Stimulated activated naive CD4-positive, alpha-beta T cell (primary cell): ENCODE measurements around the gene ROR2.

Experiments
- DNase-seq, 6 experiments: peaks; one replicate each; lab custom pipeline; 2025; lab: John Stamatoyannopoulos, UW

ROR2 gene

DNA sequence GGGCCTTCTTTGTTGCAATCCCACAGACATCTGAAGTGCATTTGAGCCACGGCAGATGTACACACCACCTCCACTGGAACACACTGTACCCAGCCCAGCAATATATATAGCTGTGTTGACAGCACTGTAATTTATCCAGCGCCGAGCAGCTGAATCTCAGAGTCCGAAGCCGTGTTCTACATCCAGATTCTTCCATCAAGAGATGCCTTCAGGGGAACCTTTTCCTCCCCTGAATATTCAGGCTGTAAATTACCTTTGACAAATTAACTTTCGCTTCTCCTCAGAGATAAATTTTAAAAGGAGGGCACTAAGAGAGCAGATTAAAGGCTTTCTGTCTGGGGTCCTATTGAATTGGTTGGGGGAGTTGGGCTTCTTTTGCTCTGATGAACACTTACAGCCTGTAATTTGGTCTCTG lies 76.4 kb downstream of the ROR2 start:
- DNase-seq = no peak

DNA sequence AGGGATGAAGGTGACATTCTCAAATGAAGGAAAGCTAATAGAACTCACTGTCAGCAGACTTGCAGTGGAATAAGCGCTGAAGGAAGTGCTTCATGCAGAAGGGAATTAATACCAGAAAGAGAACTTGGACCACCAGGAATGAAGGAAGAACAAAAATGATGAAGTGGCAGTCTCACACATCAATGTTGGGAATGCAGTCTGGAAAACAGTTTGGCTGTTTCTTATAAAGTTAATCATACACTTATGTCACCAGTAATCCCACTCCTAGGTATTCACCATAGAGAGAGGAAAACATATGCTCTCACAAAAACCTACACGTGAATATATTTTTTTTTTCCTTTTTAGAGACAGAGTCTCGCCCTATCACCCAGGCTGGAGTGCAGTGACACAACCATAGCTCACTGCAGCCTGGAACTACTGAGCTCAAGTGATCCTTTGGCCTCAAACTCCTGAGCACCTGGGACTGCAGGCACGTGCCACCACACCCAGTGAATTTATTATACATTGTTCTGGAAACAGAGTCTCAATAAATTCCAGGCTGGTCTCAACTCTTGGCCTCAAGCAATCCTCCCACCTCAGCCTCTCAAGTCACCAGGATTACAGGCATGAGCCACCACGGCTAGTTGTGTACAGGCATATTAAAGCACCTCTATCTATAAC lies 81.2 kb downstream of the ROR2 start:
- no peak for DNase-seq

DNA sequence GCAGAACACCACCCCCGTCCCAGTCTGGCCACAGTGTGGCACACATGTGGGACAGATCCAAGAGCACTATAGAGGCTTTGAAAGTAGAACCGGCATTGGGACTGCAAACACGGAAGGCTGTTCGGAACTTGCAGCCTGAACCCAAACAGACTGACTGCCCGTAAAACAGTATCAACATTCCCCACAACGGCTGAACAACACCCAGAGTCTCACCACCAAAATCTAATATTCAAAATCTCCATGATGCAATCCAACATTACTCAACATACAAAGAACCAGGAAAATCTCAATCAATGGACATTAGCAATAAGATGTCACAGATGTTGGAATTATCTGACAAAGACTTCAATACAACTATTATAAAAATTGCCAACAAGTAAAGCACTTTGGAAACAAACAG lies 82.3 kb downstream of the ROR2 start:
- DNase-seq = no peak

DNA sequence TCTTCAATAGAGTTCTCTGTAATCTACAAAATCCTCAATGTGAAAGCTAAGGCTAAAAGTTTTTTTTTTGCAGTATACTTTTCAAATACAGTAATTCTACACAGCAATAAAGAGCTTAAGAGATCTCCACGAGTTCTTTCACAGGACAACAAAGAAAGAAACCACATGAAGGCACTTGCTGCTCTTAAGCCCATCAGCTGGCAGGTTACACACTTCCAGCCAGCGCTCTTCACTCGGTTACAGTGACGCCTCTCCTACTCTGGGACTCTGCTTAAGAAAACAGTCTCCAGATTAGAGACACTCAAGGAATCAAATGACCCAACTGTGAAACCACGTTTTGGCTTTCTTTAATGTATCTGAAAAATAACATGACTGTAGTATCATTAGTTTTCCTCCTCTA lies 85.0 kb downstream of the ROR2 start:
- no peak for DNase-seq

DNA sequence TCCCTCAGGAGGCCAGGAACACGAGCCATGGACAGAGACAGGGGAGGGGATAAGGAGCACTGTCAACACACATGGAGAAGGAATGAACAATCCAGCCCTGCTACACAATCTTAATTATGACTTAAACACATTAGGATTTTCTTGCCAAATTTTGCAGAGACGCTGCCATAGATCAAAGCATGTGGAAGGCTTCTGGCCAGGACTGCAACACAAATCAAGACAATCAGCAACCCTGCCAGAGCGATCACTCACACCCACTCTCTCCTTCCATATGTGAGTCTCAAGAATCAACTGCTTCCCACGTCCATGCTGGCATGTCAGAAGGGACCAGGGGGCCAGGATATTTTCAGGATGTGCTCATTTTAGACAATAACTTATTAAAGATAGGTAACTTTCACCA lies 85.6 kb downstream of the ROR2 start:
- no peak for DNase-seq

DNA sequence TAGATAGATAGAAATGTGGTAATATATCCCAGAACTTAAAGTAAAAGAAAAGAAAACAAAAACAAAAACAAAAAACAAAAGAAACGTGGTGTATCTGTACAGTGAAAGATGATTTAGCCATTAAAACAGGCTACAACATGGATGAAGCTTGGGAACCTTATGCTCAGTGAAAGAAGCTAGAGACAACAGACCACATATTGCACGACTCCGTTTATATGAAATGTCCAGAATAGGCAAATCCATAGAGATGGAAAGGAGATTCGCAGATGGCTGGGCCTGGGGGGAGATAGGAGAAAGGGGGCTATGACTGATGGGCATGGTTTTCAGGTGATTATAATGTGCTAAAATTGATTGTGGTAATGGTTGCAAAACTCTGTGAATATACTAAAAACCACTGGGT lies 86.6 kb downstream of the ROR2 start:
- DNase-seq = no peak

DNA sequence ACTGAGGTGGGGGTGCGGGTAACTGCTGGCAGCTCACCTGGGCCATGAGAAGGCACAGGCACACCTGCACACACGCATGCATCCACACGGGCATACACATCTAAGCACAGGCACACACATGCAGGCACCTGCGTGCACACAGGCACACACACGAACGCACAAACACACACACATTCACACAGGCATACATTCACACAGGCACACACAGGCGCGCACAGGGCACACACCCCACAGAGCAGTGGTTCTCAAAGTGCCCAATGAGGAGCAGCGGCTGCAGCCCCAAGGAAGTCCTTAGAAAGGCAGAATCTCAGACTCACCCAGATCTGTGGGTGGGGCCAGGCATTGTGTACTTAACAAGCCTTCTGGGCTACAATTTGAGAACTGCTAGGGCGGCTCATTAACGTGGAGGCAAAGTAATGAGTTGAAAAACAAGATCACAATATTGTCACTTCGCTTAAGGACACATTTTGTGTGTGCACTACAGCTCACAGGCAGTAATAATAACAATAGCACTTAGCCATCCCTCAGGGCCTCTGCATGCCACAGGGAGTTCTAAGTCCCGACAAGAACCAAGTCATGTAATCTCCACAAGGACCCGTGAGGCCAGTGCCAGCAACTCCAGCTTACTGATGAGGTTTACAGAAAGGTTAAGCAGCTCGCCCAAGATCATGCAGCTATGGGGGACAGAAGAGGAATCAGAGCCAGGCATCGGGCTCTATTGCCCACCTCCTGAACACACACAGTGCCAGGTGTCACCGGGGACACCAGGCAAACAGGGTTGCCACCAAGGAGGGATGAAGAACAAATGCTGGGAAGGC lies 91.6 kb downstream of the ROR2 start:
- DNase-seq = no peak

DNA sequence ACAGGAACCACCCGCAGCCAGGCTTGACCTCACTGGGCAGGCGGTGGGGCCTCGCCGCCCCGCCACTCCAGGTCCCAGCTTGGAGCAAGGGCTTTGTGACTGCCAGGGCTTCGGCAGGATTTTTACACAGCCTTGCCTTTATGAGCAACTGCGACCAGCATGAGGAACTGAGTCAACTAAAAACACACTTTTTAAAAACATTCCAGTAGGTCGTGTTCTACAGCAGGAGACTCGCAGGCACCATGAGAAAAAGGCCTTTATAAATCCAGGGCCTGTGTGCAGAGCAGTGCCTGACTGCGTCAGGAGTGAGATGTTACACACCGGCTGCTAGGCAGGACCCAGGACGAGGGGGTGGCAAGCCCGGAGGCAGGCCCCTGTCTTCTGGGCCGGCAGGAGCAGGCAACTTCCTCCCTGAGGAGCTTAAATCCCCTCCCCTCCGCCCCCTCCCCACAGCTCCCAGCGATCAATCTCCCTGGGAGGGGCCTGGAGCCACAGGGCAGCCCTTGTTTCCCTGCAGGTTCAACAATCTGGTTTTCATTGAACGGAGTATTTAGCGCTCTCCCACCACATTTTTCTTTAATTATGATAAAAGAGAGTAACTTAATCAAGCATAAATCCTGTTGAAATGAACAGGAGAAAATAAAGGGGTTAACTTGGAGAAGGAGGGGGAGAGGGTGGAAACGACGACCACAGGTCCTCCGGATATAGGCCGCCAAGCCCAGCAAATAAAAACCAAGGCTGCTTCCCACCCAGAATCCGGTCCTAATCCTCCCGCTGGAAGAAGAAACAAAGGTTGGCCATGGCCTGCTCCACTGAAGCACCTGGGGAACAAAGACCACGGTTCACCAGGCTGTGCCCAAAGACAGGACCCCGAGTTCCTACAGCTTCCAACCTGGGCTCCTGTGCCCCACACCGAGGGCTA lies 92.5 kb downstream of the ROR2 start:
- DNase-seq = no peak

DNA sequence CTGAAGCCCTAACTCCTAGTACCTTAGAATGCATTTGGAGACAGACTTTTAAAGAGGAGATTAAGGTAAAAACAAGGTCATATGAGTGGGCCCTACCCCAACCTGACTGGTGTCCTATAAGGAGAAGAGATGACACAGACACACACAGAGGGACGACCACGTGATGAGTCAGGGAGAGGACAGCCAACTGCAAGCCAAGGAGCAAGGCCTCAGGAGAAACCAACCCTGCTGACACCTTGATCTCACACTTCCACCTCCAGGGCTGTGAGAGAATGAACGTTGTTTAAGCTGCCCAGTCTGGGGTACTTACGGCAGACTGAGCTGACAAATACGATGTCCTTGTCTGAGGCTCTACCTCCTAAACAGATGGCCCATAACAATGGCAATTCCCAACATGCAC lies 93.6 kb downstream of the ROR2 start:
- no peak for DNase-seq

DNA sequence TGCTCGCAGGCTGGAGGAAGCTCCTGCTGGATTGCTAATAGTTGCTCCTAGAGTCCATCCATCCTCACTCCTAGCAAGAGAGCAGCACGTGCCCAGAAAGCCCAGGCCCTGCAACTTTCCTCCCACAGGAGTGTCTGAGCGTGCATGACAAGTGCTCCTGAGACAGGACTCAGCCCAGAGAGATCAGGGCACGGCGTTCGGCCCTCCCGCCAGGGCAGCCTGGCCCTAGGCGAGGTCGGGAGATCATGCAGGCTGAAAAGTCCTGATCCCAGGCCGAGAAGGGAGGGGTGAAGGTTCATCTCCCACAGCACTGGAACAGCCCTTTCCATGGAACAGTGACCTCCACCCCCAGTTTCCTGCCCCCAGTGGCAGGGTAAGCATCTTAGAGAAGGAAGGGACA lies 94.8 kb downstream of the ROR2 start:
- DNase-seq = no peak

DNA sequence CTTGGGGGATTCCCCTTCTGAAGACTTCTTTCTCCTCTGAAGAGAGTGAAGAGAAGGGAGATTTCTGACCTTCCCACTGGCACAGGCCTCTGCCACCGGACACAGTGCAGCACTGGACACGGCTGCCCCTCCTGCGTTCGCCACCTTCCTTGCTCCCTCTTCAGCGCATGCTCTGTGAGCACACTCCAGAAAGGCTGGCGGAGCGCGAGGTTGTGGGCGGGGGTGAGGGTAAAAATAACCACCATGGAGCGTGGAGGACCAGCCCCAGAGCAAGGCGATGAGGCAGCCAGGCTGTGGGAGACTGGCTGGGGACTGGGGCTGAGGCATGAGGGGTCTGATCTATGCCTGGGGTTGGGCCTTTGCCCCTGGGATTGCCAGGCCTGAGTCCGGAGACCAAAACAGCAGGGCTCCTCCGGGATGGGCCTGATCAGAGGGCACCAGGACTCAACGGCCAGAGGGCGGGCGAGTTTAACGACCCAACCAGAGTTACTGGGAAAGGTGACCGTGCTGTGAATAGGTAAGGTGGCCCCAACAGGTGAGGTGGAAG lies 97.2 kb downstream of the ROR2 start:
- no peak for DNase-seq

DNA sequence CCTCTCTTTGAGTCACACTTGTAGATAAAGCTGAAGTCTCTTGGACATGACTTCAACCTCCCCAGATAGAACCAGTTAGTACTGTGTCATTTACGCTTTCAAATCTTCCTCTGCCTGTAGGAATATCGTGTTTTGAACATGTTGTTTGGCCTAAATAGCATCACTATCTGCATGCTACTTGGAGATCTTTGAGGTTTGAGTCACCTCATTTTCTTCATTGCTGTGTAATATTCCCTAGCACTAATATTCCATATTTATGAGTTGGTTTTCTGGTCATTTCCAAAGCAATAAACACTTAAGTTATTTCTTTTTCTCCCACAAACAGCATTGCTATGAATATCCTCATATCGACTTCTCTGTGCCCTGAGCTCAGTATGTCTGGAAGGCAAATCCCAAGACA lies 100.3 kb downstream of the ROR2 start:
- DNase-seq = no peak

DNA sequence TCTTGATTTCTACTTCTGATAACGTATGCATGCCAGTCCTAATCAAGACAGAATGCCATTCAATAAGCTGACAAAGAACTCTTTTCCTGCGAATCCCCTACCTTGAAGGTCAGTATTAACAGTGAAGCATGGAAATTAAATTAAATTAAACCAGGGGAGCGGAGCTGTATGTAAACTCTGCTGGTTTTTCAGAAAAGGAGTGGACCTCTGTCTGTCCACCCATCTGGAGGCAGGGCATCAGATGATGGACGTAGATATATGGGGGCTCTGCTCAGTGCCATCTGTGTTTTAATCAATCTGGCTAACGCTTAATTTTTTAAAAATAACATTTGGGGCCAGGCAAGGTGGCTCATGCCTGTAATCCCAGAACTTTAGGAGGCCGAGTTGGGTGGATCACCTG lies 101.9 kb downstream of the ROR2 start:
- DNase-seq = no peak

DNA sequence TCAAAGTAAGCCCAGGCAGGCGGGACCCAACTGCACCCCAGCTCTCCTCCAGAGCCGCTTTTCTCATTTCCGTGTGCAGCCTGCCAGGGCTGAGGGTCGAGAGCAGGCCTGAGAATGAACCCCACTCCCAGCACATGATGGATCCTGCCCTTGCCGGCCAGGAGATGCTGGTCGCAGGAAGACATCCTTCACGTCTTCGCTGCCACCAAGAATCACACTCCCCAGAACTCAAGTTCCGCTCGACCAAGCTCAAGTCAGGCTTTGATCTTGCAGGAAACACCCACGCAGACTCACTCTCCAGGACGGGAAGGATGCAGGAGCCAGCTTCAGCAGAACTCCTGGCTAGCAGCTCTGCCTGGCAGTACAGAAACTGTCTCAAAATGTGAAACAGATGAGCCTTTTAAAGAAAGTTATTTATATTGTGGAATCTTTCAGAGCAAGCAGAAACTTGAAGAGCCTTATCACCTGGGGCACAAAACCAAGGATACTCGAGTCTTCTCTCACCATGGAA lies 102.4 kb downstream of the ROR2 start:
- DNase-seq = no peak

DNA sequence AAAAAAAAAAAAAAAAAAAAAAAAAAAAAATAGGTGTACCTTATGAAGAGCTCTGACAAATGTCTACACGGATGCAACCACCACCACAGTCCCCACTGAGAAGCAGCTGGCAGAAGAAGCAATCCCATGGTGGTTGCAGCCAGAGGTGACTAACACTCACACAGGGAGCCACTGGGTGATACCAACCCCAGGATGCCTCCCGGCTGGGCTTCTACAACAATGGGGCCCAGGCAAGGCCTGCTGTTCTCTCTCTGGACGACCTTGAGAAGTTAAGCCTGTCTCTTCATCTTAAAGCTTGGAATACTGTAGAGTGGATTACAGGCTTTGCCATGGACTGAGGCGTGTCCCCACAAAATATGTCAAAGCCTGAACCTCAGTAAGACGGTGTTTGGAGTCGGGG lies 104.1 kb downstream of the ROR2 start:
- no peak for DNase-seq

DNA sequence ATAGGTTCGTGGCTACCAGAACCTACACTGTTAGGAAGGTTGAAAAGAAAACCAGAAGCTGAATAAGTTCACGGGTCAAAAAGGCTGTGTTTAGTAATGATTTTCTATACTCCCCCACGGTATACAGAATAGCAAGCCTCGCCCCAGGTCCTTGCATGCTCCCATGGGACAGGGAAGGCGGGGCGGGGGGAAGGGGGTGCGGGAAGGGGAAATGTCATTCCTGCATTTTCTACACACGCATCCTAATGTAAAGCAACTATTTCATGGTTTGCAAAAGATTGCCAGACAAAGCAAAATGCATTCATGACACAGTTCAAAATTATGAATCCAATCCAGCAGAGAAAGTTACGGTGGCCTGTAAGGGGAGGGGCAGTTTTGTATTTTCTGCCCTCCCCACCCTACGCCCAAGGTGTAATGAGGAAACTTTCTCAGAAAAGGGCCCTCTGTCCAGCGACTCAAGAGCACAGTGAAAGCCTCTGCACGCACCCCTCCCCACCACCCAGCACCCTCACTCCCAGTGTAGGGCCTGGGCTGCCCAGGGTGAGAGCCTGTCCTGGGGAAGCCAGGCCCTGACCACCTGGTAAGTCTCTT lies 105.2 kb downstream of the ROR2 start:
- DNase-seq = no peak

DNA sequence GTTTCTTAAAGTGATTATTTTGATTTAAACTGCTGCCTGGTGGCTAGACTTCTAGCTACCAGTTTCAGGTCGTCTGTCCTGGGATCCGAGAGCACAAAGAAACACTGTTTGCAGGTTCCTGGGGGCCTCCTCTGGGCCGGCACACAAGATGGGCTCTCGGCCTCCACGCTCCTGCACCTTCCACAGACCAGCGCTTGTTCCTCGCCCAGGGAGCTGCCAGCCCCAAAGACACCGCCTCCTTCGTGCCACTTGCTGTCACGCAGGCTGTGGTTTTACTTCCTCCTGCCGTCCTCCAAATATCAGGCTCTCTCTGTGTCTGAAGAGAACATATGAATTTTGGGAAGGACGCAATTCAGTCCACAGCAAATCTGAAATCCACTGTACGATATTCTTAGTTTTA lies 105.8 kb downstream of the ROR2 start:
- DNase-seq = no peak

DNA sequence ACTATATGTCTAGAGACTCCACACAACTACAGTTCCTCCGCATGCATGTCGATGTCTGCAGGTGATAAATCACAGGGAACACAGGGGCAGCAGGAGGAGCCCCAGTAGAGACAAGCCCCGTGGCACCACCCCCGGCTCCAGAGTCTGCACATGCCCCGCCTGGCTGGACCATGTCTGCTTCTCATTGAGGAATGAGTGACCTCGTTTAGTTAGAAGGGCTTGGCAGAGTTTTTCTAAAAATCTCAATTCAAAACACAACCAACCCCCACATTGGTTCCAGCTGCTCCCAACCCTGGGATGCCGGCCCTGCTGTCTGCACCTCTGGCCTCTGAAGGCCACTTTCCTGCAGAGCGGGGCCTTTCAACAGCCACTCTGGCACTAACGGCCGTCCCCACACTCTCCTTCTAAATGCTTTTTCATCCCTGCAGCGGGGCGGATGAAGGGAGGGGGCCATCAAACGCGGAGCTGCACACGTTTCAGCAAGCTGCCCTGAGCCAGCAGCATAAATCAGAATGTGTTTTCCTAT lies 106.3 kb downstream of the ROR2 start:
- DNase-seq = no peak

DNA sequence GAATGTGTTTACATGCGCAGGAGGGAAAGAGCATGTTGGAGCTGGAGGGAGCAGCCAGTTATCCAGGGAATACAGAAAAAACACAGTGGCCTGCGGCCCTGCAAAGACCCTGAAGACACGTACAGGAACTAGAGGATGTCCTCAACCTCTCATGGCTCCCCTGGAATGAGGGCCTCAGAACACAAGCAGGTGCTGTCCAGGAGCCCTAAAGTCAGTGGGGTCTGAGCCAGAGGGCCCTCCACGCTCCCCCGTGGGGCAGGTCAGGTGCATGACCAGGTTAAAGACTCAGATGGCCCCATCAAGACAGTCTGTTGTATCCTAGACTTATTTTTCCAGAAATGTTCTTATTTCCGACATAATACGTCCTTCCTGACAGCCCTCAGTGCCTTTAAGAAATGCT lies 106.9 kb downstream of the ROR2 start:
- no peak for DNase-seq

DNA sequence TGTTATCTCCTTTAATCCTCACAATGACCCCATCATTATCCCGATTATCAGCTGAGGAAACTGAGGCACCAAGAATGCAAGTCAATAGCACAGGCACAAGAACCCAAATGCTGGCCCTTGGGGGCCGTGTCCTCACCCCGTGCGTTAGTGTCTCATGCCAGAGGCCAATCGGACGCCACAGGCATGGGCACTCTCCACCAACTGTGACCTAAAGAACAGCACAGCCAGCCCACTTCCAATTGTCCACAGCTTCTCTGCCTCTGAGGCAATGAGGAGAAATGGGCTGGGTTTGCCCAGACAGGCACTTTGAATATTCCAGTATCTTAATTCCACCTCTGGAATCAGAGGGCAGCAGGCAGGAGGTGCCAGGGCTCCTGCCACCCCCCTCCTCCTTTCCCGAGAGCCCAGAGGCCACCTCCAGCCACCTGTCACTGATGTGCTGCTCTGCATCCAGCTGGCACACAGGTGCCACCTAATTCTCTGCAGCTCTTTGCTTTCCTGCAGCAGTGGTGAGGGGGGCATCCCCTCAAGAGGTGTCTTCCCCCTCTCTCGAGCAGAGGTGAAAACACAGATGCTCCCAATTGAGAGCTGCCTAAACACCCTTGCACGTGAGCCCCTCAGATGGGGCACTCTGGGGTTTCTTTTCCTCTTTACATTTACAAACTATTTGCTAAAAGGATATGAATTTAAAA lies 107.5 kb downstream of the ROR2 start:
- no peak for DNase-seq

DNA sequence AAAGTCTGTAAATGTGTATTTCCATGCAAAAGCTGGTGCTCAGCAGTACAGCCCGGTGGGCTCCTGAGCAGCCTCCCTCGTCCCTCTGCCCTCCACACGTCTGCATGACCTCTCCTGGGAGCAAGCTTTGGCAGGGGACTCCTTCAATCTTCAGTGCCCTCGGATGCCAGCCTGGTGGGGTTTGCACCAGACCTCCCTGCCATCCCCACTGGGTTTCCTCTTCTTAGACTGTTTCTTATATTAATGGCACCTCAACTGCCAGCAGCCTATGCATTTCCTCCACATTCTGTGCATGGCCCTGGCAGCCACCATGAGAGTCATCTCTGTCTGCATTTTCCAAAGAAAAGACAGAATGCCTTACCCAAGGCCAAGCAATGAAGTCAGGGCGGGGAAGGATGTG lies 108.4 kb downstream of the ROR2 start:
- DNase-seq = no peak
